ENCODE measurements around the gene AHI1.

Gene AHI1

GRCh38 chr6:135449246-135449645 is 48.3 kb downstream of the AHI1 start:
- DNase-seq = no peak

- no peak for DNase-seq
Measured at GRCh38 chr6:135440087-135440792, 57.3 kb downstream of the AHI1 start.

- DNase-seq = no peak
Measured at GRCh38 chr6:135439549-135439948, 58.0 kb downstream of the AHI1 start.

- DNase-seq = no peak
Measured at GRCh38 chr6:135438907-135439535, 58.5 kb downstream of the AHI1 start.

GRCh38 chr6:135434991-135435390 is 62.5 kb downstream of the AHI1 start:
- DNase-seq = no peak

- DNase-seq = no peak
Measured at GRCh38 chr6:135434095-135434494, 63.4 kb downstream of the AHI1 start.

GRCh38 chr6:135428078-135428477 is 69.5 kb downstream of the AHI1 start:
- no peak for DNase-seq

- no peak for DNase-seq
Measured at GRCh38 chr6:135426833-135427232, 70.7 kb downstream of the AHI1 start.

- DNase-seq = no peak
Measured at GRCh38 chr6:135424385-135424784, 73.2 kb downstream of the AHI1 start.

GRCh38 chr6:135423649-135424128 is 73.9 kb downstream of the AHI1 start:
- no peak for DNase-seq

GRCh38 chr6:135419162-135419561 is 78.4 kb downstream of the AHI1 start:
- no peak for DNase-seq

- DNase-seq = no peak
Measured at GRCh38 chr6:135418040-135418760, 79.3 kb downstream of the AHI1 start.

GRCh38 chr6:135412761-135413160 is 84.8 kb downstream of the AHI1 start:
- no peak for DNase-seq

GRCh38 chr6:135411849-135412248 is 85.7 kb downstream of the AHI1 start:
- DNase-seq = no peak

- DNase-seq = no peak
Measured at GRCh38 chr6:135411339-135411738, 86.2 kb downstream of the AHI1 start.

GRCh38 chr6:135410856-135411255 is 86.7 kb downstream of the AHI1 start:
- no peak for DNase-seq

- no peak for DNase-seq
Measured at GRCh38 chr6:135403584-135403983, 94.0 kb downstream of the AHI1 start.

GRCh38 chr6:135402311-135402710 is 95.2 kb downstream of the AHI1 start:
- no peak for DNase-seq

GRCh38 chr6:135397172-135397952 is 100.2 kb downstream of the AHI1 start:
- DNase-seq = no peak

GRCh38 chr6:135395136-135395535 is 102.4 kb downstream of the AHI1 start:
- no peak for DNase-seq

GRCh38 chr6:135393289-135393688 is 104.3 kb downstream of the AHI1 start:
- DNase-seq = no peak

- no peak for DNase-seq
Measured at GRCh38 chr6:135390458-135390857, 107.1 kb downstream of the AHI1 start.

- DNase-seq = no peak
Measured at GRCh38 chr6:135385299-135385698, 112.2 kb downstream of the AHI1 start.

Data from NCI-H1436 (cell line).